GM12801 (cell line): ENCODE results near the gene PSD.

Experiments
- CTCF ChIP-seq: IDR thresholded peaks from one replicate; pipeline ENCODE4 v1.5.1; 2011; ENCODE audit warnings: control low read depth; ENCODE audit not compliant: insufficient read length; ENCODE audit errors: extremely low read depth

PSD gene

GRCh38 chr10:102450374-102451104 is 32.0 kb upstream of the PSD start:
- no peak for TF ChIP-seq CTCF

DNA sequence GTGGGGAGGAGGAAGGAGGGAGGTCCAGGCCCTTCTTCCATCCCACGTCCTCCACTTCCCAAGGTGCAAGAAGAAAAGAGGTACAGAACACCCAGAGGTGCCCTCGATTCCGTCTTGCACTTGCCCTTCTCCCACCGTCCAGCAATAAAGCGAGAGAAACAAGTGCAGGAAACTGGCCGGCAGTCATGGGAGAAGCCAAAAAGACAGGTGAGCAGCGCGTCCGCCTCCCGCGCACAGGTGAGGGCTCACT is 31.5 kb upstream of the PSD start:
- TF ChIP-seq CTCF: no peak

DNA sequence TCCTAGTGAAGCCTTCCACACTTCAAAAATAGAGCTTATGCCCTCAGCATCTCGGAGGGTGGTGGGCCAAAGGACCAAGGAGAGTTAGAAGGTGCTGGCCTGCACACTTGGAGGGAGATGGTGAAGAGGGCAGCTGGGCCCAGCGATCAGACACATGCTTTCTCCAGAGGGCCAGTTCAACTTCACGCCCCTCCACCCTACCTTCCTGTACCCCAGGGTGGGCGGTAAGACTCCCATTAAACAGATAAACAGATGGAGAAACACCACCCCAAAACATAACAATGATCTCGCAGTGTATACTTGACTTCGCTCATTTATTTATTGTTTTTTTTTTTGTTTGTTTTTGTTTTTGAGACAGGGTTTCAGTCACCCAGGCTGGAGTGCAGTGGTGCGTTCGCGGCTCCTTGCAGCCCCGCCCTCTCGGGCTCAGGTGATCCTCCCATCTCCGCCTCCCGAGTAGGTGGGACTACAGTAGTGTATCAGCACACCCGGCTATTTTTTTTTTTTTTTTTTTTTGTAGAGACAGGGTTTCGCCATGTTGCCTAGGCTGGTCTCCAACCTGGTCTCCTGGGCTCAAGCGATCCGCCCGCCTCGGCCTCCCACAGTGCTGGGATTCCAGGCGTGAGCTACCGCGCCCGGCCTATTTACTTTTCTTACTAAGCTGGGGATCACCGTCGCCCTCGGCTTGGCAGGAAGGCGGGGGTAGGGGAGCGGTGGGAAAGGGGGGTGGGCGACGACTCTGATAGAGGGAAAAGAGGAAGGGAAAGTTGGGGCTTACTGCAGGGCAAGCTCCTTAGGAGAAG is 30.9 kb upstream of the PSD start:
- TF ChIP-seq CTCF: no peak

DNA sequence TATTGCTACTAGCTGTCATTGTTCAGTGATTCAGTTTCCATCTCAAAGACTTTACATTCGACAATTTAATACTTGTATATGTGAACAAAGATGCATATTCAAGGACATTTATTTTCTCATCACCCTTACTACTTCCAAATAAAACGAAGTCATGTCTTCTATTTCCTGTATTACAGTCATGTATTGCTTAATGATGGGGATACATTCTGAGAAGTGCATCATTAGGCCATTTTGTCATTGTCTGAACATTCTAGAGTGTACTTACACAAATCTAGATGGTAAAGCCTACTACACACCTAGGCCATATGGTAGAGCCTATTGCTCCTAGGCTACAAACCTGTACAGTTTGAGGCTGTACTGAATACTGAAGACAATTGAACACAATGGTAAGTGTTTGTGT is 26.3 kb upstream of the PSD start:
- TF ChIP-seq CTCF: no peak

DNA sequence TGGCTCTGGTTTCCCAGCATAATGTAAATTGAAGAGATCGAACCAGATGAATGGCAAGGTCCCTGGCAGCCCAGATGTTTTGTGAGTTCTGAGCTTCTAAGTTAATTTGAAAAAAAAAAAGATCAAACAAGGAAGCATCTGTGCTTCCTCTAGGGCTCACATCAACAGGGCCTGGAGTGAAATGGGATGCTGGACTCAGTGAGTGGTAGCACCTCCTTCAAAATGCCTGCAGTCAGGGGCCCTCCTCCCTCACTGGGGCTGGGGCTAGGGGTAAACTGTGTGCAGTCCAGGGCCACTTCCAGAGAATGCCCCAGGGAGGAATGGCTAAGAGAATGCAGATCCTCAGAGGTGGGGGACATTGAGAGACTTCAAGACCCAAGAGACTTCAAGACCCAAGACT is 19.8 kb upstream of the PSD start:
- no peak for TF ChIP-seq CTCF

DNA sequence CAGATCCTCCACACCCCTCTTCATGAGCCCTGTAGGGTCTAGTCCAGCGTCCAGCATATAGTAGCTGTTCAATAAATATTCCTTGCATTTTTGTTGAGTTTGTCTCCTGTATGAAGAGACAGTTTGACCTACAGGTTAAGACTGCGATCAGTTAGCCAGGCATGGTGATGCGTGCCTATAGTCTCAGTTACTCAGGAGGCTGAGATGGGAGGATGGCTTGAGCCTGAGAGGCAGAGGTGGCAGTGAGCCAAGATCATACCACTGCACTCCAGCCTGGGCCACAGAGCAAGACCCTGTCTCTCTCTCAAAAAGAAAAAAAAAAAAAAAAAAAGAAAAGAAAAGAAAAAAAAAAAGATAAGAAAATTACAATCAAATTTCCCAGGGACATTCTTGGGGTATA is 18.9 kb upstream of the PSD start:
- no peak for TF ChIP-seq CTCF

- no peak for TF ChIP-seq CTCF
Observed at GRCh38 chr10:102436312-102436711, 17.7 kb upstream of the PSD start.
